ENCODE results near the gene SVOP. TPM values are rescaled to one million over a fixed set of nuclear protein-coding genes. Genes with fewer than 3 reads are reported as not detected.
"Not testable (repeated sequence)": the region's sequence is repeated elsewhere in the genome, so short reads cannot be mapped to it uniquely, and the experiment has no call there.

SVOP gene
- total and polyA plus RNA-seq, 2 experiments from 2014 or later = not detected

- H3K9ac ChIP-seq = no peak overlapping the region
- no peak overlapping the region for H3K4me2 ChIP-seq (ENCODE audit: unreplicated experiment)
- H3F3A ChIP-seq (ENCODE audit: insufficient read depth) = no peaks in the 10 kb centered on the region
- 56 to 67% methylated on average over 1 of the region's 1 CpG for WGBS, 2 experiments (ENCODE audit: low coverage in 1 of 2, low lambda C conversion rate in 2 of 2, missing lambda C conversion rate in 2 of 2)
- no peak for DNase-seq
- no peaks in the 10 kb centered on the region for H3K9me2 ChIP-seq (ENCODE audit: insufficient read depth)
- H3K36me3 ChIP-seq (ENCODE audit: low read depth) = no peaks in the 10 kb centered on the region
- no peak overlapping the region for H2AFZ ChIP-seq
- TF ChIP-seq EZH2 (IDR thresholded peaks at IDR 0.05; ENCODE audit: insufficient read depth, poor library complexity, severe bottlenecking) (no peak), EZH2phosphoT487 (IDR thresholded peaks at IDR 0.05; ENCODE audit: insufficient read depth, low read depth) (no peak)
- in situ Hi-C loops (cut with MboI) = no loop called here
- H3K79me2 ChIP-seq (ENCODE audit: insufficient read depth) = no peaks in the 10 kb centered on the region
- no peaks in the 10 kb centered on the region for H4K20me1 ChIP-seq (ENCODE audit: insufficient read depth)
- no peaks in the 10 kb centered on the region for H3K9me3 ChIP-seq (ENCODE audit: low read depth)
- H3K4me3 ChIP-seq = no peak overlapping the region
- H3K27ac ChIP-seq = no peak overlapping the region
- no peaks in the 10 kb centered on the region for H3K27me3 ChIP-seq (replicated peaks; ENCODE audit: insufficient read depth)
- H3K4me1 ChIP-seq (ENCODE audit: insufficient read depth) = no peaks in the 10 kb centered on the region
Measured at GRCh38 chr12:109009766-109010165, 11.1 kb downstream of the SVOP start.

DNA sequence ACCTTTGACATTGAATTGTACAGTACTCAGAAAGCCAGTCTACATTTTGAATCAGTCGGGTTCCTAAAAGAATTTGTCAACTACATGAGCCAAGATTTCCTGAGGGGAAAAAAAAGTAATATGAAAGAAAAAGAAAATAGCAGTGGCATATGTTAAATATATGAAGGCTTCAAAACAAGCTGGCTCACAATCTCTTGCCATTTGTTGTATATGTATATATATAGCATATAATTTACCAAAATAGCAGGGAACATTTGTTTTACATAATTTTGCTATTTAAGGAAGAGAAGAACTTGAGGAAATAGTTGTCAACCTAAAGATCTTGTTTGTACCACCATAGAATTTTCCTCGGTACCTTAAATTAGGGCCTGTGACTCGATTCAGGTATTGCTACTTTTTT is 16.9 kb downstream of the SVOP start:
- Histone ChIP-seq H2AFZ (no peak overlapping the region), H3K9ac (no peak overlapping the region), H4K20me1 (ENCODE audit: insufficient read depth) (no peaks in the 10 kb centered on the region), H3K4me3 (no peak overlapping the region), H3K4me1 (ENCODE audit: insufficient read depth) (no peaks in the 10 kb centered on the region), H3K9me3 (ENCODE audit: low read depth) (no peaks in the 10 kb centered on the region), H3K36me3 (ENCODE audit: low read depth) (no peaks in the 10 kb centered on the region), H3K9me2 (ENCODE audit: insufficient read depth) (no peaks in the 10 kb centered on the region), H3K4me2 (ENCODE audit: unreplicated experiment) (no peak overlapping the region), H3K79me2 (ENCODE audit: insufficient read depth) (no peaks in the 10 kb centered on the region), H3K27me3 (replicated peaks; ENCODE audit: insufficient read depth) (0 out of 2 replicates have a peak, but pooled peaks cover 6% of the 10 kb centered on the region), H3K27ac (no peak overlapping the region), H3F3A (ENCODE audit: insufficient read depth) (no peaks in the 10 kb centered on the region)
- in situ Hi-C loops (cut with MboI) = no loop called here
- no peak for TF ChIP-seq EZH2phosphoT487 (IDR thresholded peaks at IDR 0.05; ENCODE audit: insufficient read depth, low read depth)
- no peak for TF ChIP-seq EZH2 (IDR thresholded peaks at IDR 0.05; ENCODE audit: insufficient read depth, poor library complexity, severe bottlenecking)
- WGBS, 2 experiments (ENCODE audit: low coverage in 1 of 2, low lambda C conversion rate in 2 of 2, missing lambda C conversion rate in 2 of 2) = 6 to 15% methylated on average over 3 of the region's 3 CpGs
- DNase-seq = no peak

DNA sequence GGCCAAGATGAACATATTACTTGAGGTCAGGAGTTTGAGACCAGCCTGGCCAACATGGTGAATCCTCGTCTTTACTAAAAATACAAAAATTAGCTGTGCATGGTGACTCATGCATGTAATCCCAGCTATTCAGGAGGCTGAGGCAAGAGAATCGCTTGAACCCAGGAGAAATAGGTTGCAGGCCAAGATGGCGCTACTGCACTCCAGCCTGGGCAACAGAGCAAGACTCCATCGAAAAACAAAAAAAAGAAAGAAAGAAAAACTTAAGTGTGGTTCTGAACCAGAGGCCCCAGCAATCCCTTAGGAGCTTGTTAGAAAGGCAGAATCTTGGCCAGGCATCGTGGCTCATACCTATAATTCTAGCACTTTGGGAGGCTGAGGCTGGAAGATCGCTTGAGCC is 24.5 kb downstream of the SVOP start:
- H3K4me3 ChIP-seq = no peak overlapping the region
- H3K79me2 ChIP-seq (ENCODE audit: insufficient read depth) = no peaks in the 10 kb centered on the region
- no peaks in the 10 kb centered on the region for H3K36me3 ChIP-seq (ENCODE audit: low read depth)
- no peaks in the 10 kb centered on the region for H3K27me3 ChIP-seq (replicated peaks; ENCODE audit: insufficient read depth)
- H3K27ac ChIP-seq = no peak overlapping the region
- H3K9ac ChIP-seq = no peak overlapping the region
- H3K4me1 ChIP-seq (ENCODE audit: insufficient read depth) = no peaks in the 10 kb centered on the region
- WGBS, 2 experiments (ENCODE audit: low coverage in 1 of 2, low lambda C conversion rate in 2 of 2, missing lambda C conversion rate in 2 of 2) = 63 to 66% methylated on average over 6 of the region's 6 CpGs
- TF ChIP-seq EZH2phosphoT487 (IDR thresholded peaks at IDR 0.05; ENCODE audit: insufficient read depth, low read depth) (no peak), EZH2 (IDR thresholded peaks at IDR 0.05; ENCODE audit: insufficient read depth, poor library complexity, severe bottlenecking) (no peak)
- H2AFZ ChIP-seq = no peak overlapping the region
- H3F3A ChIP-seq (ENCODE audit: insufficient read depth) = no peaks in the 10 kb centered on the region
- no peak overlapping the region for H3K4me2 ChIP-seq (ENCODE audit: unreplicated experiment)
- in situ Hi-C loops (cut with MboI) = no loop called here
- DNase-seq = no peak
- H3K9me3 ChIP-seq (ENCODE audit: low read depth) = no peaks in the 10 kb centered on the region
- H4K20me1 ChIP-seq (ENCODE audit: insufficient read depth) = no peaks in the 10 kb centered on the region
- H3K9me2 ChIP-seq (ENCODE audit: insufficient read depth) = no peaks in the 10 kb centered on the region

DNA sequence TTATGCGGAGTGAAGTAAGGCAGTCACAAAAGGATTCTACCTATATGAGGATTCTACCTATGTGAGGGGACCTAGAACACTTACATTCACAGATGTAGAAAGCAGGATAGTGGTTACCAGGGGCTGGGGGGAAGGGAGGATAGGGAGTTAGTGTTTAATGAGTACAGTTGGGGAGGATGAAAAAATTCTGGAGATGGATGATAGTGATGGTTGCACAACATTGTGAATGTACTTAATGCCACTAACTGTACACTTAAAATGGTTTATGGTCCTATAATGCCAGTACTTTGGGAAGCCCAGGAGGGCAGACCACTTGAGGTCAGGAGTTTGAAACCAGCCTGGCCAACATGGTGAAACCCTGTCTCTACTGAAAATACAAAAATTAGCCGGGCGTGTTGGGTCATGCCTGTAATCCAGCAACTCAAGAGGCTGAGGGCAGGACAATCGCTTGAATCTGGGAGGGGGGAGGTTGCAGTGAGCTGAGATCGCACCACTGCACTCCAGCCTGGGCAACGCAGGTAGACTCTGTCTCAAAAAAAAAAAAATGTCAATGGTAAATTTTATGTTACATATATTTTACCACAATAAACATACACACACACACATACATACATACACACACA is 25.4 kb downstream of the SVOP start:
- H3K79me2 ChIP-seq (ENCODE audit: insufficient read depth) = no peaks in the 10 kb centered on the region
- H3K9me3 ChIP-seq (ENCODE audit: low read depth) = no peaks in the 10 kb centered on the region
- no peaks in the 10 kb centered on the region for H3K27me3 ChIP-seq (replicated peaks; ENCODE audit: insufficient read depth)
- no peak overlapping the region for H2AFZ ChIP-seq
- H3K27ac ChIP-seq = no peak overlapping the region
- no peaks in the 10 kb centered on the region for H3K9me2 ChIP-seq (ENCODE audit: insufficient read depth)
- no peaks in the 10 kb centered on the region for H3F3A ChIP-seq (ENCODE audit: insufficient read depth)
- H3K4me1 ChIP-seq (ENCODE audit: insufficient read depth) = no peaks in the 10 kb centered on the region
- no peak overlapping the region for H3K9ac ChIP-seq
- WGBS, 2 experiments (ENCODE audit: low coverage in 1 of 2, low lambda C conversion rate in 2 of 2, missing lambda C conversion rate in 2 of 2) = 64 to 70% methylated on average over 6 of the region's 6 CpGs
- TF ChIP-seq EZH2phosphoT487 (IDR thresholded peaks at IDR 0.05; ENCODE audit: insufficient read depth, low read depth) (no peak), EZH2 (IDR thresholded peaks at IDR 0.05; ENCODE audit: insufficient read depth, poor library complexity, severe bottlenecking) (no peak)
- no peak for DNase-seq
- H3K4me3 ChIP-seq = no peak overlapping the region
- H4K20me1 ChIP-seq (ENCODE audit: insufficient read depth) = no peaks in the 10 kb centered on the region
- H3K36me3 ChIP-seq (ENCODE audit: low read depth) = no peaks in the 10 kb centered on the region
- H3K4me2 ChIP-seq (ENCODE audit: unreplicated experiment) = no peak overlapping the region
- in situ Hi-C loops (cut with MboI) = no loop called here

DNA sequence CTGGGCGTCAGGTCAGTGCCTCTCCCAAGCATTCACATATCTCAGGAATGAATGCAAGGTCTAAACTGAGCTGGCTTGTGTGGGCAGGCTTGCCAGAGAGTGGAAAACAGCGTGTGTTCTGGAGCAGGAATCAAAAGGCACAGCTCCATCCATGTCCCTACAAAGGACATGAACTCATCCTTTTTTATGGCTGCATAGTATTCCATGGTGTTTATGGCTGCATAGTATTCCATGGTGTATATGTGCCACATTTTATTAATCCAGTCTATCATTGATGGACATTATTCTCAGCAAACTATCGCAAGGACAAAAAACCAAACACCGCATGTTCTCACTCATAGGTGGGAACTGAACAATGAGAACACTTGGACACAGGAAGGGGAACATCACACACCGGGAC is 30.8 kb downstream of the SVOP start:
- DNase-seq; H3K9ac ChIP-seq; H3K4me1 ChIP-seq (ENCODE audit: insufficient read depth); H3K36me3 ChIP-seq (ENCODE audit: low read depth); H3F3A ChIP-seq (ENCODE audit: insufficient read depth); H3K4me3 ChIP-seq; H3K9me2 ChIP-seq (ENCODE audit: insufficient read depth); H4K20me1 ChIP-seq (ENCODE audit: insufficient read depth); H3K79me2 ChIP-seq (ENCODE audit: insufficient read depth); H3K4me2 ChIP-seq (ENCODE audit: unreplicated experiment); H3K9me3 ChIP-seq (ENCODE audit: low read depth); H3K27ac ChIP-seq; H3K27me3 ChIP-seq (replicated peaks; ENCODE audit: insufficient read depth); in situ Hi-C loops (cut with MboI); H2AFZ ChIP-seq: not testable (repeated sequence)
- 26 to 42% methylated on average over 4 to 5 of the region's 5 CpGs for WGBS, 2 experiments (ENCODE audit: low coverage in 1 of 2, low lambda C conversion rate in 2 of 2, missing lambda C conversion rate in 2 of 2)
